Skeletal muscle cell (primary cell): ENCODE data around the gene OTUB2.
A peak's percentile ranks its signal among the peaks of the same experiment; 100 is the strongest.

ENCODE experiments used
- DNase-seq: peaks from one replicate; pipeline ENCODE4 v3.0.0-alpha.2; 2010; ENCODE audit warnings: low read depth
- H3K4me3 ChIP-seq: 2 replicates; pipeline ENCODE4 v1.5.1; 2011; ENCODE audit warnings: low read depth, mild to moderate bottlenecking, control low read depth, low read length, moderate library complexity

Gene OTUB2

DNA sequence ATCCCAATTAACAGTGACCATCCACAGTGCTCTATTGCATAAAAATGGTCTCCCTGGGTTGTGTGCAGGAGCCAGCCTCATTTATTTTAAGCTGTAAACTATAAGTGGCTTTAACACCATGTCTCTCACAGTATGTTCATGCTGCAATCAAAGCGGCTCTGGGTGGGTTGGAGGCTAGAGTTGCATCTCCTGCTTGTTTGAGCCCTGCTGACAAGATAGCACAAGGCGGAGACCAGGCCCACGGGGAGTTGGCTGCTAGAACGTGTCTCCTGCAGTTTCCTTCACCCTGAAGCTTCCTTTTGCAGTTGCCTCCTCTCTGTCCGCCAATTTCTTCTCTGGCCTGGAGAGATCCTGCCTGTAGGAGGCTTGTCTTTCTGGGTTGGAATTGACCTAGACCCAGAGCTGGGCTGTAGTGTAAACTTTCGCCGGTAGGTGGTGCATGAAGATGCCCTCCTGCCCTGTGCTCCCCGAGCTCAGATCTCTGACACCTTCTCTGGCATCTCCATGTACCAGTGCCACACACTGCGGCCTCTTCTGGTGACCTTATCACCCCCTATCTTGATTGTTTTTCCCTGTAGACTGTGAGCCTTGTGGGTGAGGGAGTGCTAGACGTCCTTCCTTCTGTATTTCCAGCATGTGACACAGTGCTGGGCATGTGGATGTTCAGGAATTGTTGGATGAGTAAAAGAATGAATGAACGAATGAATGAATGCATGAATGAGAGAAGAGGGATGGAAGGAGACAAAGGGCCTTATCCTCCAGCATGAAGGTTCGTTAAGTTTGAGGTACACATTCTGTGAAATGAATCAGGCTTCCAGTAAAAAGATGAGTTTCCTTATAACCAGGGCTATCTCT lies 10.4 kb downstream of the OTUB2 start:
- no peak overlapping the region for H3K4me3 ChIP-seq
- DNase-seq: no peak

DNA sequence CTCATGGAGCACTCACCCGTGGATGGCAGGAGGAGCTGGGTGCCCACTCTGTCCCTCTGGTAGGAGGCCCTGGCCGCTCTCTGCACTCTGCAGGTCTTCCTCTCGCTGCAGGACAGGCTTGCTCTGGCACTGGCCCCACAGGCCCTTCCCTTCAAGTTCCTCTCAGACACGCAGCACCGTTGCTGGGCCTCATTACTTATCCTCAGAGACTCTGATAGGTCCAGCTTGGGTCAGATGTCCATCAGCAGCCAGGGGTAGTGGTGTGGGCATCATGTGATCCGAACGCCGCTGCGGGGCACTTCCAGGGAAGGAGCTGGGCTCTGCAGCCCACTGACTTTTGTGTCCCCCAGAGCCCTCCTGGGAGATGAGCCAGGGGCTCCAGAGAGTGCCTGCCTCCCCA lies 11.8 kb downstream of the OTUB2 start:
- H3K4me3 ChIP-seq: no peak overlapping the region
- no peak for DNase-seq

- H3K4me3 ChIP-seq: no peak overlapping the region
- no peak for DNase-seq
Observed at GRCh38 chr14:94038510-94038909, 12.4 kb downstream of the OTUB2 start.

DNA sequence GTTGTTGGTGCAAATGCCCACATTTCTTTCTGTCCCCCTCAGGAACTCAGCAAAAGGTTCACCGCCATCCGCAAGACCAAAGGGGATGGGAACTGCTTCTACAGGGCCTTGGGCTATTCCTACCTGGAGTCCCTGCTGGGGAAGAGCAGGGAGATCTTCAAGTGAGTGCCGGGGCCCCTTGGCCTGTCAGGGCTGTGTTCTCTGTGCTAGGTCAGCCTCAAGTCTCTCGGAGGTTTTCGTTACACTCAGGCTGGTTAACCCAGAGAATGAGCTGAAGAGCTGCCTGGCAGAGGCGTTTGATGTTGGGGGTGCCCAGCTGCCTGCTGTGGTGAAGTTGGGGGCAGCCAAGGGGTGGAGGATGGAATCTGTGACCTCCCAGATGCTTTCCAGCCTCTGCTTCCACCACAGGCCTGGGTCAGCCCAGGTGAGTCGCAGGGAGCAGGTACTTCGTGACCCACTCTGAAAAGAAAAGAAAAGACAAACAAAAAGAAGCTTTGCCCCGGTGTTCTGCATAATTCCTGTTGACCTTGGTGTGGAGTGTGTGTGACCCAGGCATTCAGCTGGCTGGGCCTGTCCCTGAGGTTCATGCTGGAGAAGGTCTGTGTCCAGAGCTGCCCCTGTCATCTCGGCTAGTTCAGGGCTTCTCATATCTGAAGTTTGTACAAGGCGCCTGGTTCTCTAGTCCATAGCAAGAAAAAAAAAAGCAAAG lies 12.9 kb downstream of the OTUB2 start:
- no peak overlapping the region for H3K4me3 ChIP-seq
- no peak for DNase-seq

DNA sequence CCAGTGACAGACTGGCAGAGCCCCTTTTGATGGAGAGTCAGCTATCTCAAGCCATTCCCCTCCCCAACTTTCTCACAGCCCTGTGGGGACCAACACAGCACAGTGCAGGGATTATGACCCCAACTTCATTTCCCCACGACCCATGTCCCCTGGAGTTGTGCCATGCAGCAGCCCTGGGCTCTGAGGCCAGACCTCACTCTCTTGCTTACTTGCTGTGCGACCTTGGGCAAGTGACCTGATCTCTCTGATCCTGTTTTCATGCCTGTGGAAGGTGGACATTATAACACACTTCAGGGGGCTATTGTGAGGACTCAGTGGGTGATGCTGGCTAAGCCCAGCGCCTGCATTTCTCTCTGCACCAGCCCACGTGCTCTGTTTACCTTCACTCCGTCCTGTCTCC lies 14.1 kb downstream of the OTUB2 start:
- DNase-seq: no peak
- H3K4me3 ChIP-seq: no peak overlapping the region

- H3K4me3 ChIP-seq: no peak overlapping the region
- no peak for DNase-seq
Observed at GRCh38 chr14:94040796-94041195, 14.7 kb downstream of the OTUB2 start.

- no peak overlapping the region for H3K4me3 ChIP-seq
- DNase-seq: peak; percentile 48
Observed at GRCh38 chr14:94041551-94042346, 15.6 kb downstream of the OTUB2 start.

DNA sequence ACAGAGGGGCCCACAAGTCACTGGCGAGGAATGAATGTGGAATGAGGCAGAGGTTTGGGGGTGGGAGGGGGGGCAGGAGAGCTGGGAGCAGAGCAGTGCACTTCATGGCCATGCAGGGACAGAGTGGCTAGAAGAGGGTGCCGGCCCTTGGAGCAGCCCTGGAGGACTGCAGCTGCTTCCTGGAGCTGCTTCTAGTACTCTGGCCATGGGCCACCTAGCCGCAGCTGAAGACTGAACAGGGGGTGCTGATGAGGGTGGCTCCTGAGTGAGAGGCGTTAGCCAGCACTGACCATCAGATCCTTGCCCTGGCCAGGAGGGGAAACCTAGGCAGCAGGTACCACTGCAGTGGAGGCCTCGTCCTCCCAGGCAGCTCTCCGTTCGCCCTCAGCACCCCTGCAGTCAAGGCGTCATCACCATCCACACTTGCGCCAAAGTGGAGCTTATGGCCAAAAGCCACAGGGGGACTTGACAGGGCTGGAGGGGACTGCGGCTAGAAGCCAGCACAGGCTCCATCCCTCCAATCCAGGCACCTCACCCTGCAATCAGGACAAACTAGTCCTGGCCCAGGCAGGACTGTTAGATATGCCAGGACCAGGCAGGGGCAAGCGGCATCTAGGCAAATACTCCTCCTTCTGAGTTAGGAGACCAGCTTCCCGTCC lies 16.4 kb downstream of the OTUB2 start:
- no peak overlapping the region for H3K4me3 ChIP-seq
- DNase-seq: no peak

GRCh38 chr14:94043111-94043755 lies 17.1 kb downstream of the OTUB2 start:
- no peak for DNase-seq
- H3K4me3 ChIP-seq: no peak overlapping the region

DNA sequence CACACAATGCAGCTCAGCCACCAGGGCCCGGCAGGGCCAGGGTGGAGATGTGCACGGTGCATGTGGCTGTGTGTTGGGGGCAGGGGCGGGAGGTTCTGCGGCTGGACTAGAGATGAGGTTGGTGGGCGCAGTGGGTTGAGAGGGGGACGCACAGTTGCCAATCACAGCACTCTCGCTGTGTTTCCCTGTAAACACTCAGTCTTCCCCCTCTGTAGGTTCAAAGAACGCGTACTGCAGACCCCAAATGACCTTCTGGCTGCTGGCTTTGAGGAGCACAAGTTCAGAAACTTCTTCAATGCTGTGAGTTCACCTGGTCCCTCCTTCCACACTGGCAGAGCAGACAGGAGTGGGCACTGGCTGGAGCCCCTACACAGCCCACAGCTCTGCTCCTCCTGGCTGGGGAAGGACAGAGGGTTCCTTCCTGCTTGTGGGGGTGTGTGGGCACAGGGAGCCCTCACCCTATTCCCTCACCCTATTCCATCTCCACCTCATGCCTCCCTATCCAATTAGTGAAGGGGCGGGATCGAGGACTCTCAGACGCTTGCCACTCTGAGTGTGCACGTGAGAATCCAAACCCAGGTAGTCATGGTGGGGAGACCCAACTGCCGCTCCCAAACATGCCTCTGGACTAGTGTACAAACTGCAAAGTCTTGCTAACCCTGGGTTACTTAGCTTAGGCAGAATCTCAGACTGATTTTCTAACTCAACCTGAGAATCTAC lies 17.8 kb downstream of the OTUB2 start:
- H3K4me3 ChIP-seq: no peak overlapping the region
- DNase-seq: no peak

GRCh38 chr14:94044476-94045091 lies 18.4 kb downstream of the OTUB2 start:
- no peak overlapping the region for H3K4me3 ChIP-seq
- DNase-seq: no peak

DNA sequence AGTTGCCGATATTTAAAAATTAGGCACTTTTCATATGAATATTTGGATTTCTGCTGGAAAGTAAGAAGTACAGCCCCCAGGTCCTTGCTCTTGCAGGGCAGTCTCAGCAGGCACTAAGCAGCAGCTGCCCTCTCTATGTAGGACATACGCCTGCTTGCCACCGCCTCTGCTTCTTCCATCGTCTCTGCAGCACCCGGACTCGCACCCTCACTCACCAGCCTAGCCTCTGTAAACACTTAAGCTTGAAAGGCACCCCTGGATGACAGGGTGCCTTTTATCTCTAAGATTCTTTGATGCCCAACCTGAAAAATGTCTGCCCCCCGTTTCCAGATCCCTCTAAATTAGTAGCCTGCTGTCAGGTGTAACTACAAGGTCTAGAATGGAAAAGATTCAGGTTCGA lies 19.0 kb downstream of the OTUB2 start:
- DNase-seq: no peak
- no peak overlapping the region for H3K4me3 ChIP-seq

- H3K4me3 ChIP-seq: no peak overlapping the region
- no peak for DNase-seq
Observed at GRCh38 chr14:94045563-94046345, 19.6 kb downstream of the OTUB2 start.

DNA sequence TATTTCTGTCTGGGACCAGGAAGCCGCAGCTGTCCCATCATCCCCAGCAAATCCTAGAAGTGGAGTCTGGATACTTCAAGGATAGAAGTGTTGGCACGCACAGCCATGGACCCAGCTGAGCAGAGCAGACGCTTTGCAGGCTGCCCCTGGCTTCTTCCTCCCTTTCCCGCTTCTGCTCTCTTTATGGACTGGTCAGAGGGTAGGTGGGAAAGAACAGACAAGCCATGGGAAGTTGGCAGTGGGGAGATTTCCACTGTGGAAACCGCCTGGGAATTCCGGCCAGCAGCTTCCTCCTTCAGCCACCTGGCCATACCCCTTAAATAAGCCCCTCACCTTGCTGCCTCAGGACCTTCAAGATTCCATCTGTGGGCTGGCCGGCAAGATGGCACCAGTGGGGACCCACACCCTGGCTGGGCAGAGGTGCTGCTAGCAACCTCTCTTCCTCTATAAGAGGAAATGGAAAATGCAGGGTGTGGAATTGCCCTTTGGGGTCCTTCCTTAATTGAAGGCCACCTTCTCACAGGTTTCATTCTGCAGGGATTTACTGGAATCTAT lies 20.6 kb downstream of the OTUB2 start:
- DNase-seq: no peak
- no peak overlapping the region for H3K4me3 ChIP-seq

- H3K4me3 ChIP-seq: no peak overlapping the region
- DNase-seq: no peak
Observed at GRCh38 chr14:94047581-94047980, 21.4 kb downstream of the OTUB2 start.

DNA sequence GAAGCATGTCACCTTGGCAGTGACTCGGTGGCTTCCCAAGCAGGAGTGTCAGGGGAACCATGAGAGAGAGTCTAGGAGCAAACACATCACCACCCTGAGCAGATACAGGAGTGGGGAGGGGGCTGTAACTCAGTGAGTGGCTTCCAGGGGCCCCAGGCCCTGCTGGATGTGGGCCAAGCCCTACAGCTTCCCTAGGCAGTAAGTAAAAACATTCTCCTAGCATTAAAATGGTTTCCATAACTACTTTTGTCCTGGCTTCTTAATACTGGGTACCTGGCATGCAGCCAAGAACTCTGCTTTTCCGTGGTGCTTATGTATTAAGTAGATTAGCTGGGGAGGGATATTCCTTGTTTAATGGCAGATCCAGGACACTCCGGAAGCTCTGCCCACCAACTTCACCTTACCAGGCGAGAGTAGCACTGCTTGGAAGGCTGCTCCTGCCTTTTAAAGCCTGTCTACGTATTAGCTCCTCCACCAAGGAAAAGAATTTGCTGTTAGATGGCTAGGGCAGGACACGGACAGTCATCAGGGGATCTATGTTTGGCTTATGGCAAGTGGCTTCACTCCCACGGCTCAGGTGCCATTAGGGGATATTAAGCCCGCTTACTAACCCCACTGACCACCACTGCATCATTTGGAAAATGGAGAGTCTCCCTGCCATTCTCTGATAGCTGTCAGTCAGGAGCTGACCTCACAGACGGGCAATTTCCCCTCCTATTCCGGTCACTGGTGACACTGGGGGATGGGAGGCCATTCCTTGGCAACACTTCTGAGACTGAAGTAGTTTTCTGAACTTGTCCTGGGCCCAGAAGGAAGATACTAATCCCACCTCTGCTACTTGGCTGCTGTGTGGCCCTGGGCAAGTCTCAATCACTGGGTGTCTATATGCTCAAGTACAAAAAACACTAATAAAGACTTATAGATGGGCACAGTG lies 22.8 kb downstream of the OTUB2 start:
- DNase-seq: no peak
- H3K4me3 ChIP-seq: no peak overlapping the region
